Gastrocnemius medialis (tissue), 4 donors: ENCODE results near the gene ADH7. TPM values are rescaled to one million over a fixed set of nuclear protein-coding genes. Genes with fewer than 3 reads are reported as not detected.

Source experiments
- ATAC-seq, 2 donors: fragments of 150-250 bp; one replicate each; pipeline ENCODE4 v1.9.1; 2016
- DNase-seq, 2 donors: peaks; one replicate each; pipeline ENCODE4 v3.0.0-alpha.2; 2019
- H3K27ac ChIP-seq, 4 donors: fragments of 200-600 bp; sonication (generic); 1 replicate in 1 of 4; 2 replicates in 3 of 4; pipeline ENCODE4 v1.5.1; 2016 to 2018; ENCODE audit warnings: mild to moderate bottlenecking in 2 of 4, moderate library complexity in 1 of 4
- H3K27me3 ChIP-seq, 3 donors: fragments of 200-600 bp; sonication (generic) in 2 of 3; 1 replicate in 1 of 3; 2 replicates in 2 of 3; pipeline versions ENCODE4 v1.5.1 to v1.6.0; 2016 to 2019; ENCODE audit warnings: mild to moderate bottlenecking in 1 of 3, moderate library complexity in 1 of 3
- H3K36me3 ChIP-seq, 2 donors: fragments of 200-600 bp; sonication (generic) in 1 of 2; one replicate each; pipeline ENCODE4 v1.5.1; 2017 to 2018
- H3K4me1 ChIP-seq, 2 donors: fragments of 200-600 bp; sonication (generic) in 1 of 2; one replicate each; pipeline ENCODE4 v1.5.1; 2016 to 2017; ENCODE audit warnings: mild to moderate bottlenecking in 2 of 2
- H3K4me3 ChIP-seq, 4 donors: fragments of 200-600 bp; sonication (generic) in 3 of 4; 1 replicate in 1 of 4; 2 replicates in 3 of 4; pipeline ENCODE4 v1.5.1; 2016 to 2019; ENCODE audit warnings: mild to moderate bottlenecking in 2 of 4
- H3K9me3 ChIP-seq, 3 donors: fragments of 200-600 bp; sonication (generic) in 2 of 3; 1 replicate in 1 of 3; 2 replicates in 2 of 3; pipeline ENCODE4 v1.5.1; 2016 to 2019
- CTCF ChIP-seq, 5 experiments: fragments of 450-650 bp in 3 of 5; fragments of 200-600 bp in 2 of 5; sonication (generic) in 2 of 5; IDR thresholded peaks in 4 of 5; conservative IDR thresholded peaks in 1 of 5; 1 replicate in 4 of 5; 2 replicates in 1 of 5; pipeline ENCODE4 v1.5.1; 2016 to 2019; ENCODE audit warnings: antibody characterized with exemption in 5 of 5, mild to moderate bottlenecking in 3 of 5, moderate library complexity in 3 of 5
- POLR2A ChIP-seq, 2 donors: fragments of 450-650 bp; IDR thresholded peaks; one replicate each; pipeline ENCODE4 v1.6.1; 2017; ENCODE audit warnings: antibody characterized with exemption in 2 of 2, mild to moderate bottlenecking in 2 of 2, moderate library complexity in 2 of 2
- in situ Hi-C, 4 donors: fragments of 200-750 bp; cut with MboI; loops; one replicate each; pipeline versions ENCODE4 v1.15.0 to v1.8.0; 2017; ENCODE audit warnings: low sequenced_read_pairs in 4 of 4
- intact Hi-C: fragments of 100-400 bp; cut with DNase I; formaldehyde crosslinking; loops from one replicate; pipeline ENCODE4 v1.15.1; 2023; ENCODE audit warnings: low total_unique reads
- total RNA-seq, 4 donors: library from RNA; depleted of rRNA; stranded (reverse); fragments of >200 nt; gene quantifications; one replicate each; pipeline versions ENCODE4 v1.1.0 to v1.2.3, GENCODE V29; 2016

The ADH7 gene
- total RNA-seq, 4 donors from 2014 or later: not detected

- no peaks in the 10 kb centered on the region for H3K9me3 ChIP-seq
- H3K27ac ChIP-seq: peak overlapping the region; percentile 63 to 76 (median 68)
- in situ Hi-C loops: no loop called here
- DNase-seq (no peak), ATAC-seq (no peak)
- TF ChIP-seq CTCF (IDR thresholded peaks at IDR 0.05 in 4 of 5, conservative IDR thresholded peaks at IDR 0.05 in 1 of 5): no peak
- TF ChIP-seq POLR2A (IDR thresholded peaks at IDR 0.05): no peak
- intact Hi-C loops: no loop called here
- H3K4me3 ChIP-seq: no peak overlapping the region
- no peaks in the 10 kb centered on the region for H3K36me3 ChIP-seq
- H3K4me1 ChIP-seq: peaks cover 0 to 4% of the 10 kb centered on the region in 2 donors
- H3K27me3 ChIP-seq: no peaks in the 10 kb centered on the region
These were observed 51.7 kb downstream of the ADH7 start for GRCh38 chr4:99383399-99383798.

- intact Hi-C loops: no loop called here
- peak overlapping the region; percentile 63 to 76 (median 68) for H3K27ac ChIP-seq
These were observed 52.3 kb downstream of the ADH7 start for GRCh38 chr4:99382745-99383360.

GRCh38 chr4:99381588-99382175, 53.5 kb downstream of the ADH7 start:
- ATAC-seq (no peak), DNase-seq (no peak)
- Histone ChIP-seq H3K36me3 (no peaks in the 10 kb centered on the region), H3K4me1 (peaks cover 0 to 4% of the 10 kb centered on the region in 2 donors), H3K27ac (no peak overlapping the region), H3K27me3 (no peaks in the 10 kb centered on the region), H3K4me3 (no peak overlapping the region), H3K9me3 (no peaks in the 10 kb centered on the region)
- in situ Hi-C loops: no loop called here
- TF ChIP-seq CTCF (IDR thresholded peaks at IDR 0.05 in 4 of 5, conservative IDR thresholded peaks at IDR 0.05 in 1 of 5) (no peak), POLR2A (IDR thresholded peaks at IDR 0.05) (no peak)
- intact Hi-C loops: no loop called here

More at GRCh38 chr4:99382745-99383360, 52.3 kb downstream of the ADH7 start:
- in situ Hi-C loops: no loop called here
- no peaks in the 10 kb centered on the region for H3K27me3 ChIP-seq
- no peaks in the 10 kb centered on the region for H3K9me3 ChIP-seq
- no peak overlapping the region for H3K4me3 ChIP-seq
- DNase-seq: no peak
- TF ChIP-seq POLR2A (IDR thresholded peaks at IDR 0.05) (no peak), CTCF (IDR thresholded peaks at IDR 0.05 in 4 of 5, conservative IDR thresholded peaks at IDR 0.05 in 1 of 5) (no peak)
- no peaks in the 10 kb centered on the region for H3K36me3 ChIP-seq
- no peak for ATAC-seq
- H3K4me1 ChIP-seq: peaks cover 0 to 4% of the 10 kb centered on the region in 2 donors

- no peak for TF ChIP-seq CTCF (IDR thresholded peaks at IDR 0.05 in 4 of 5, conservative IDR thresholded peaks at IDR 0.05 in 1 of 5)
- no peak for TF ChIP-seq POLR2A (IDR thresholded peaks at IDR 0.05)
- no peaks in the 10 kb centered on the region for H3K9me3 ChIP-seq
- H3K27ac ChIP-seq: no peak overlapping the region
- ATAC-seq: no peak
- H3K27me3 ChIP-seq: no peaks in the 10 kb centered on the region
- in situ Hi-C loops: no loop called here
- no peak overlapping the region for H3K4me3 ChIP-seq
- H3K36me3 ChIP-seq: no peaks in the 10 kb centered on the region
- H3K4me1 ChIP-seq: peaks cover 0 to 4% of the 10 kb centered on the region in 2 donors
- DNase-seq: no peak
- intact Hi-C loops: no loop called here
These were observed 55.6 kb downstream of the ADH7 start for GRCh38 chr4:99379571-99379970.
